GM23338 (cell line): Measurements from ENCODE around the gene F13A1. TPM values are rescaled to one million over a fixed set of nuclear protein-coding genes. Genes with fewer than 3 reads are reported as not detected.

Source experiments
- ATAC-seq: fragments of 200-7000 bp; cut with Tn5 transposase; 3 replicates; pipeline ENCODE4 v1.9.1; 2020
- DNase-seq: peaks from one replicate; pipeline ENCODE4 v3.0.0-alpha.2; 2015; ENCODE audit warnings: low spot score
- H2AFZ ChIP-seq: fragments of 200-600 bp; sonication (generic); 2 replicates; pipeline ENCODE4 v1.8.0; 2016; ENCODE audit warnings: antibody characterized with exemption, mild to moderate bottlenecking, moderate library complexity
- H3F3A ChIP-seq: fragments of 200-600 bp; sonication (generic); replicated peaks from 2 replicates; pipeline ENCODE4 v1.8.0; 2017; ENCODE audit warnings: antibody characterized with exemption, mixed run types, low read depth
- H3K27ac ChIP-seq: fragments of 200-600 bp; sonication (generic); 2 replicates; pipeline ENCODE4 v1.6.1; 2016; ENCODE audit warnings: low read depth
- H3K27me3 ChIP-seq: fragments of 200-600 bp; sonication (generic); 2 replicates; pipeline ENCODE4 v1.8.0; 2016; ENCODE audit warnings: mild to moderate bottlenecking, mixed run types, moderate library complexity; ENCODE audit not compliant: insufficient read depth
- H3K36me3 ChIP-seq: fragments of 200-600 bp; sonication (generic); 2 replicates; pipeline ENCODE4 v1.8.0; 2016; ENCODE audit warnings: mild to moderate bottlenecking; ENCODE audit not compliant: insufficient read depth
- H3K4me1 ChIP-seq: fragments of 200-600 bp; sonication (generic); 2 replicates; pipeline ENCODE4 v1.8.0; 2016; ENCODE audit warnings: mild to moderate bottlenecking, moderate library complexity; ENCODE audit not compliant: insufficient read depth
- H3K4me2 ChIP-seq: fragments of 200-600 bp; sonication (generic); 2 replicates; pipeline ENCODE4 v1.7.1; 2017; ENCODE audit warnings: mixed run types
- H3K4me3 ChIP-seq: fragments of 200-600 bp; sonication (generic); 2 replicates; pipeline ENCODE4 v1.6.1; 2016; ENCODE audit warnings: mixed run types
- H3K79me2 ChIP-seq: fragments of 200-600 bp; sonication (generic); replicated peaks from 2 replicates; pipeline ENCODE4 v1.8.0; 2017; ENCODE audit warnings: mild to moderate bottlenecking; ENCODE audit not compliant: insufficient read depth
- H3K9me2 ChIP-seq: fragments of 200-600 bp; sonication (generic); 2 replicates; pipeline ENCODE4 v1.8.0; 2017; ENCODE audit not compliant: insufficient read depth
- H4K20me1 ChIP-seq: fragments of 200-600 bp; sonication (generic); replicated peaks from 2 replicates; pipeline ENCODE4 v1.8.0; 2017; ENCODE audit warnings: mild to moderate bottlenecking; ENCODE audit not compliant: insufficient read depth
- H3K27ac Mint-ChIP-seq: 2 replicates; pipeline ENCODE4 v1.8.0; 2020; ENCODE audit warnings: inconsistent platforms, mild to moderate bottlenecking, moderate library complexity, mixed read lengths
- H3K27me3 Mint-ChIP-seq: 3 replicates; pipeline ENCODE4 v1.8.0; 2022; ENCODE audit warnings: low read depth, mild to moderate bottlenecking, moderate library complexity, mixed read lengths, inconsistent platforms; ENCODE audit not compliant: insufficient read depth, poor library complexity
- H3K36me3 Mint-ChIP-seq: 3 replicates; pipeline ENCODE4 v1.8.0; 2021; ENCODE audit warnings: low read depth, mild to moderate bottlenecking, inconsistent platforms, moderate library complexity, mixed read lengths
- H3K4me1 Mint-ChIP-seq: 3 replicates; pipeline ENCODE4 v1.8.0; 2020; ENCODE audit warnings: mild to moderate bottlenecking, inconsistent platforms, mixed read lengths
- H3K4me3 Mint-ChIP-seq: 3 replicates; pipeline ENCODE4 v1.8.0; 2021; ENCODE audit warnings: moderate library complexity, mild to moderate bottlenecking, inconsistent platforms, mixed read lengths
- H3K9me3 Mint-ChIP-seq: 3 replicates; pipeline ENCODE4 v1.8.0; 2020; ENCODE audit warnings: moderate library complexity, mild to moderate bottlenecking, inconsistent platforms, mixed read lengths
- CREB1 ChIP-seq: fragments of 250-450 bp; sonication (Bioruptor Pico); IDR thresholded peaks from 2 replicates; pipeline ENCODE4 v1.5.0; 2020; ENCODE audit warnings: low read depth, mild to moderate bottlenecking, moderate library complexity
- CTCF ChIP-seq, 2 experiments: fragments of 200-600 bp in 1 of 2; sonication (generic) in 1 of 2; conservative IDR thresholded peaks; 2 replicates each; pipeline versions ENCODE4 v1.5.1 to v1.6.1; 2016 to 2017; ENCODE audit warnings: antibody characterized with exemption in 2 of 2, low read depth in 2 of 2, mild to moderate bottlenecking in 2 of 2, moderate library complexity in 1 of 2
- EZH2 ChIP-seq: fragments of 200-600 bp; sonication (generic); IDR thresholded peaks from one replicate; pipeline ENCODE4 v1.8.0; 2017; ENCODE audit warnings: antibody characterized with exemption, mild to moderate bottlenecking, low read depth; ENCODE audit not compliant: unreplicated experiment
- EZH2phosphoT487 ChIP-seq: fragments of 200-600 bp; sonication (generic); IDR thresholded peaks from one replicate; pipeline ENCODE4 v1.8.1; 2018; ENCODE audit warnings: antibody characterized with exemption; ENCODE audit not compliant: unreplicated experiment
- JUNB ChIP-seq: IDR thresholded peaks from one replicate; pipeline ENCODE4 v1.6.1; 2016; ENCODE audit warnings: antibody characterized with exemption; ENCODE audit not compliant: unreplicated experiment
- NANOG ChIP-seq: IDR thresholded peaks from 2 replicates; pipeline ENCODE4 v1.6.1; 2016; ENCODE audit warnings: antibody characterized with exemption, borderline replicate concordance
- POLR2AphosphoS5 ChIP-seq: IDR thresholded peaks from 2 replicates; pipeline ENCODE4 v1.6.1; 2016; ENCODE audit warnings: antibody characterized with exemption, low read depth
- REST ChIP-seq: IDR thresholded peaks from one replicate; pipeline ENCODE4 v1.6.1; 2018; ENCODE audit warnings: antibody characterized with exemption; ENCODE audit not compliant: unreplicated experiment
- STAT1 ChIP-seq: IDR thresholded peaks from one replicate; pipeline ENCODE4 v1.6.1; 2016; ENCODE audit warnings: antibody characterized with exemption; ENCODE audit not compliant: unreplicated experiment
- ZNF114 ChIP-seq: fragments of 250-450 bp; sonication (Bioruptor Pico); IDR thresholded peaks from 2 replicates; pipeline ENCODE4 v1.5.0; 2020; ENCODE audit warnings: mild to moderate bottlenecking, moderate library complexity
- ZNF331 ChIP-seq: fragments of 250-450 bp; sonication (Bioruptor Pico); IDR thresholded peaks from 2 replicates; pipeline ENCODE4 v1.5.0; 2020; ENCODE audit warnings: low read depth, mild to moderate bottlenecking, moderate library complexity
- ZNF462 ChIP-seq: fragments of 250-450 bp; sonication (Bioruptor Pico); IDR thresholded peaks from 2 replicates; pipeline ENCODE4 v1.5.0; 2020; ENCODE audit warnings: mild to moderate bottlenecking, moderate library complexity
- polyA plus RNA-seq: library from polyadenylated mRNA; unstranded; fragments of >200 nt; fragmentation: Nextera tagmentation; extraction: Ambion mirVana; gene quantifications from 2 replicates; pipeline ENCODE4 v1.2.1, GENCODE V29; 2016
- total RNA-seq: library from RNA; depleted of rRNA; stranded (reverse); fragments of >200 nt; shearing (Covaris generic); gene quantifications from 2 replicates; pipeline ENCODE4 v1.2.3, GENCODE V29; 2014
- TF ChIP-seq, protein P1 (sequence below): IDR thresholded peaks from 2 replicates; pipeline ENCODE4 v1.6.1; 2016; ENCODE audit warnings: antibody characterized with exemption

The F13A1 gene
- total and polyA plus RNA-seq, 2 experiments from 2014 or later = 0.31 to 0.32 TPM

DNA sequence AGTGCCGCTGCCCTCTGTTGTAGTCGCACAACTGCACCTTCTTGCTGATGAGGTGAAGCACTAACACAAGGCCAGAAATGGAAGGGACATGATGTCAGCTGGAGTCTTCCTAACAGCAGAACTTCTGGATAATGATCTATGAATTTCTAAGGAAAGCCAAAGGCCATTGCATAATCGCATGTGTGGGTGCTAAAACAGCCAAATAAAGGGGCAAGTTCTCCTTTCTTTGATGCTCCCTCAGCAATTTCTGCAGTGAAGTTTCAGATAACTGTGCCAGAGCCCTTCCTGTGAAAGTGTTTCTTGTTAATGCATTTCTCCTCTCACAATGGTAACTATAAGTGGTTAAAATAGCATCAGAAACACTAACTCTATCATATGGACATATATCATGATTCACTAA is 8.0 kb upstream of the F13A1 start:
- no peaks in the 10 kb centered on the region for H3K9me2 ChIP-seq
- no peak overlapping the region for H3K4me3 ChIP-seq
- Mint-ChIP-seq H3K27ac (no peak overlapping the region), H3K4me1 (no peaks in the 10 kb centered on the region), H3K36me3 (no peaks in the 10 kb centered on the region), H3K4me3 (no peak overlapping the region), H3K27me3 (no peaks in the 10 kb centered on the region), H3K9me3 (no peaks in the 10 kb centered on the region)
- DNase-seq (no peak), ATAC-seq (no peak)
- no peaks in the 10 kb centered on the region for H4K20me1 ChIP-seq
- no peaks in the 10 kb centered on the region for H3K79me2 ChIP-seq
- no peaks in the 10 kb centered on the region for H3K27me3 ChIP-seq
- H3K4me1 ChIP-seq = no peaks in the 10 kb centered on the region
- TF ChIP-seq CREB1 (CRISPR knock-in tag) (no peak), ZNF462 (CRISPR knock-in tag) (no peak), CTCF (conservative IDR thresholded peaks at IDR 0.05; ENCODE audit: low read depth in 2 of 2) (no peak), EZH2phosphoT487 (no peak), NANOG (no peak), REST (no peak), POLR2AphosphoS5 (no peak), EZH2 (no peak), ZNF114 (CRISPR knock-in tag) (no peak), JUNB (no peak), ZNF331 (no peak), STAT1 (no peak)
- TF ChIP-seq, protein P1, sequence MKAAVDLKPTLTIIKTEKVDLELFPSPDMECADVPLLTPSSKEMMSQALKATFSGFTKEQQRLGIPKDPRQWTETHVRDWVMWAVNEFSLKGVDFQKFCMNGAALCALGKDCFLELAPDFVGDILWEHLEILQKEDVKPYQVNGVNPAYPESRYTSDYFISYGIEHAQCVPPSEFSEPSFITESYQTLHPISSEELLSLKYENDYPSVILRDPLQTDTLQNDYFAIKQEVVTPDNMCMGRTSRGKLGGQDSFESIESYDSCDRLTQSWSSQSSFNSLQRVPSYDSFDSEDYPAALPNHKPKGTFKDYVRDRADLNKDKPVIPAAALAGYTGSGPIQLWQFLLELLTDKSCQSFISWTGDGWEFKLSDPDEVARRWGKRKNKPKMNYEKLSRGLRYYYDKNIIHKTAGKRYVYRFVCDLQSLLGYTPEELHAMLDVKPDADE = no peak
- no peak overlapping the region for H3K4me2 ChIP-seq
- H2AFZ ChIP-seq = no peak overlapping the region
- no peaks in the 10 kb centered on the region for H3F3A ChIP-seq
- no peak overlapping the region for H3K27ac ChIP-seq
- no peaks in the 10 kb centered on the region for H3K36me3 ChIP-seq
